ENCODE results near the gene POU2F3. TPM values are rescaled to one million over a fixed set of nuclear protein-coding genes. Genes with fewer than 3 reads are reported as not detected.

The POU2F3 gene
- total RNA-seq, 4 donors from 2014 or later: 1.1 to 2.9 (median 1.5) TPM; not detected in 1

DNA sequence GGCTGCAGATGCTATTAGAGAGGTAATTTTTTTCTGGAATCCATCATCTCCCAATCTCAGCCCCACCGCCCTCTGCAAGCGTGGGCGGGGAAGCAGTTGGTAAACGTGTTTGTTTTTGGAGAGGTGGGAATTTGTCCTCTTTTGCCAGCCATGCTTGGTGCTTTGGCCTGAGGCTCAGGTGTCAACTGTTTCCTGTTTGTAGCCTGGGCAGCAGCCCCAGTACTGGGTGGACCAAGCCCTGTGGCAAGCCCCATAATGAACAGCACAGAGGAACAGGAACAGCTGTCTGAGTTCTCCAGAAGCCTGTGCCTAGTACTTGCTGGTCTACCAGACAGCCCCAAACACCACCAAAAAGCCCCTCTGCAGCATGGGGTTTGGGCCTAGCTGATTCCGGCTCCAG lies 39.6 kb downstream of the POU2F3 start:
- WGBS, 2 donors: 59 to 70% methylated on average over 4 to 5 of the region's 5 CpGs
- Histone ChIP-seq H3K4me3 (no peak overlapping the region), H3K4me1 (peaks cover 0 to 24% (median 0%) of the 10 kb centered on the region in 3 donors), H3K27ac (no peak overlapping the region), H3K36me3 (no peaks in the 10 kb centered on the region), H3K9me3 (no peaks in the 10 kb centered on the region), H3K27me3 (no peaks in the 10 kb centered on the region)
- intact Hi-C loops (cut with DNase I): no loop called here
- DNase-seq: no peak
- TF ChIP-seq CTCF (IDR thresholded peaks at IDR 0.05) (no peak), POLR2A (IDR thresholded peaks at IDR 0.05) (no peak)

GRCh38 chr11:120280600-120281051 lies 40.7 kb downstream of the POU2F3 start:
- Histone ChIP-seq H3K27ac (no peak overlapping the region), H3K4me1 (peaks cover 0 to 24% (median 0%) of the 10 kb centered on the region in 3 donors), H3K4me3 (no peak overlapping the region), H3K36me3 (no peaks in the 10 kb centered on the region), H3K27me3 (no peaks in the 10 kb centered on the region), H3K9me3 (no peaks in the 10 kb centered on the region)
- TF ChIP-seq CTCF (IDR thresholded peaks at IDR 0.05): no peak
- TF ChIP-seq POLR2A (IDR thresholded peaks at IDR 0.05): no peak
- DNase-seq: no peak
- 20 to 38% methylated on average over 1 to 3 of the region's 5 CpGs for WGBS, 2 donors
- intact Hi-C loops (cut with DNase I): no loop called here

DNA sequence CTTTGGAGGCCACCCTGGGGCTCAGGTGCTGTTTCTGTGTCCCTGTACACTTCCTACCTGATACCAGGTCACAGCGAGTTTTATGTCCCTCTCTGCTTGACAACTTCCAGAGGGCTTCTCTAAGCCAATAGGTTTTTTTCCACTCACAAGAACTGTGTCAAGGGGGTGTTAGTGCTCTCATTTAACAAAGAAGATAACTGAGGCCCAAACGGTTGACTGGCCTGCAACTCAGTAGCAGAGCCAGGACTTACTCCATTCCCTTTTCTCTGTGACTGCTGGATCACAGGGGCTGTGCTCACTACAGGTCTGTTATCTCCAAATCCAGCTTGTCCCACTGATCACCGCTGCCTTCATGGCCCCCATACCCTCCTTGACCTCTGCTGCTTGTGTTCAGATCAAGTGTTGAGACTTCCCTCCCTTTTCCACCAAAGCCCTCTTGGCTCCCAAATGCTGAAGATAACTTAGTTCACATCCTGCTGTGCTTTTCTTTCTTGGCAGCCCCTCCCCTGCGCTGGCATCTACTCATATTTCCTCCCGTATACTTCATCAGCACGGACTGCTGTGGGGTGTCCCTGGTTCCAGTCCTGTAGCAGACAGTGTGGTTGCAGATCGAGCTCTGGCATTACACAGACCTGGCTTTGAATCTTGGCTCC lies 41.3 kb downstream of the POU2F3 start:
- Histone ChIP-seq H3K27me3 (no peaks in the 10 kb centered on the region), H3K36me3 (no peaks in the 10 kb centered on the region), H3K27ac (no peak overlapping the region), H3K4me3 (no peak overlapping the region), H3K9me3 (no peaks in the 10 kb centered on the region), H3K4me1 (peaks cover 0 to 24% (median 0%) of the 10 kb centered on the region in 3 donors)
- intact Hi-C loops (cut with DNase I): no loop called here
- WGBS, 2 donors: 64 to 65% methylated on average over 6 to 7 of the region's 7 CpGs
- no peak for TF ChIP-seq CTCF (IDR thresholded peaks at IDR 0.05)
- TF ChIP-seq POLR2A (IDR thresholded peaks at IDR 0.05): no peak
- DNase-seq: no peak

GRCh38 chr11:120283124-120283523 lies 43.2 kb downstream of the POU2F3 start:
- intact Hi-C loops (cut with DNase I): no loop called here

More at GRCh38 chr11:120283124-120283523, 43.2 kb downstream of the POU2F3 start:
- H3K36me3 ChIP-seq: no peaks in the 10 kb centered on the region
- 71 to 80% methylated on average over 1 of the region's 2 CpGs for WGBS, 2 donors
- TF ChIP-seq POLR2A (IDR thresholded peaks at IDR 0.05) (no peak), CTCF (IDR thresholded peaks at IDR 0.05) (no peak)
- no peak overlapping the region for H3K27ac ChIP-seq
- H3K27me3 ChIP-seq: no peaks in the 10 kb centered on the region
- H3K4me3 ChIP-seq: no peak overlapping the region
- peaks cover 0 to 24% (median 0%) of the 10 kb centered on the region in 3 donors for H3K4me1 ChIP-seq
- DNase-seq: no peak
- H3K9me3 ChIP-seq: no peaks in the 10 kb centered on the region

Data from esophagus squamous epithelium (tissue), 5 donors.